ENCODE data around the gene GSTM4. TPM values are rescaled to one million over a fixed set of nuclear protein-coding genes. Genes with fewer than 3 reads are reported as not detected.

Gene GSTM4
- total RNA-seq, 2 donors from 2014 or later, result 24.1 to 37.2 TPM

DNA sequence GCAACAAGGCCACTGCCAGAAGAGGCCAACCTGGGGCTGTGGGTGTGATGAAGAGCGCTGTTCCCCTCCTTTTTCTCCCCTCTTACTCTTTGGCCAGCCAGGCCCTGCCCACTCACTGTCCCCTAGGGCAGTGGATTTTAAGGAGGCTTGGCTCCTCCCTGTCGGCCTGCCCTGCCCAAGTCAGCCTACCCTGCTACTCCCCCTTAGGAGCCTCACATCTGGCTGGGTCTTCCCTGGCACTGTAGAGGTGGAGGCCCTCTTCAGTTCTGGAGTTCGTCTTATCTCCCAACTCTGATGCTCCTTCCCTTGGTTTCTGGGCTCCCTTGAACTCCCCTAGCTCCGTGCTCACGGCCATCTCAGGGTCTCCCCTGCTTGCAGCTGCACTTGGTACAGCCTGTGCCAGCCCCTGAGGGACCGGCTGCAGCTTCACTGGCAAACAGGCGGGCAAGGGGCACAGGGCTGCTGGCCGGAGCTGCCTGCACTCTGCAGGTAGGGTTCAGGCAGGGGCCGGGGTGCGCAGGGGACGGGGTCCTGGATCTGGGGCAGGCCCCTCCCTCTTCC is 32.2 kb upstream of the GSTM4 start:
- ATAC-seq (no peak), DNase-seq (no peak)
- H3K4me3 ChIP-seq, result no peak overlapping the region
- TF ChIP-seq POLR2A (IDR thresholded peaks at IDR 0.05) (no peak), CTCF (IDR thresholded peaks at IDR 0.05) (no peak)
- 73 to 76% methylated on average over 6 to 11 of the region's 11 CpGs for WGBS, 2 donors
- H3K9me3 ChIP-seq, result no peaks in the 10 kb centered on the region
- peaks cover 40% of the 10 kb centered on the region for H3K4me1 ChIP-seq
- H3K27ac ChIP-seq, result no peak overlapping the region
- no peaks in the 10 kb centered on the region for H3K27me3 ChIP-seq
- H3K36me3 ChIP-seq (replicated peaks in 1 of 2; ENCODE audit: insufficient read depth in 1 of 2, low read depth in 2 of 2), result peaks cover 4 to 14% of the 10 kb centered on the region in 2 donors
- intact Hi-C loops (cut with DNase I), result no loop called here

- H3K4me1 ChIP-seq, result peaks cover 33% of the 10 kb centered on the region
- no peaks in the 10 kb centered on the region for H3K27me3 ChIP-seq
- TF ChIP-seq POLR2A (IDR thresholded peaks at IDR 0.05) (no peak), CTCF (IDR thresholded peaks at IDR 0.05) (no peak)
- H3K27ac ChIP-seq, result no peak overlapping the region
- H3K36me3 ChIP-seq (replicated peaks in 1 of 2; ENCODE audit: insufficient read depth in 1 of 2, low read depth in 2 of 2), result peaks cover 10 to 18% of the 10 kb centered on the region in 2 donors
- H3K9me3 ChIP-seq, result no peaks in the 10 kb centered on the region
- no peak overlapping the region for H3K4me3 ChIP-seq
- DNase-seq (no peak), ATAC-seq (no peak)
- 83 to 100% methylated on average over 4 to 17 of the region's 17 CpGs for WGBS, 2 donors
- intact Hi-C loops (cut with DNase I), result loop anchor here (5.0 kb wide), 1 partner anchor 82 kb away; no protein-coding TSS in a partner anchor
These were observed 31.5 kb upstream of the GSTM4 start for GRCh38 chr1:109624201-109625010.

DNA sequence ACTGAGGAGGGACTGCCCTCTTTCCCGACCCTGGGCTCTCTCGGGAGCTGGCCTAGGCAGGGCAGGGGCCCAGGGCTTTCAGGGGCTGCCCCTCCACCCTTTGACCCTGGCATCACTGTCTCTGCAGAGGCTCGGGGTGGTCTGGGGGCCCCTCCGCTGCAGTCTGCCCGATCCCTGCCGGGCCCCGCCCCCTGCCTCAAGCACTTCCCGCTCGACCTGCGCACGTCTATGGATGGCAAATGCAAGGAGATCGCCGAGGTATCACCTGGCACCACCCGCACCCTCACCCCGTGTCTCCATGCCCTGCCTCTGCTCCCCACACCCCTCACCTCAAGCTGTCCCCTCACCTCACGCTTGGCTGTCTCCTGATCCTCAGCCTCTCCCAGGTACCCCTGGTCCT is 30.7 kb upstream of the GSTM4 start:
- no peak for ATAC-seq
- H3K27me3 ChIP-seq, result no peaks in the 10 kb centered on the region
- DNase-seq, result no peak
- H3K27ac ChIP-seq, result no peak overlapping the region
- peaks cover 30% of the 10 kb centered on the region for H3K4me1 ChIP-seq
- no peak overlapping the region for H3K4me3 ChIP-seq
- no peaks in the 10 kb centered on the region for H3K9me3 ChIP-seq
- intact Hi-C loops (cut with DNase I), result loop anchor here (5.0 kb wide), 1 partner anchor 83 kb away; no protein-coding TSS in a partner anchor
- H3K36me3 ChIP-seq (replicated peaks in 1 of 2; ENCODE audit: insufficient read depth in 1 of 2, low read depth in 2 of 2), result peaks cover 11 to 18% of the 10 kb centered on the region in 2 donors
- 84 to 88% methylated on average over 16 of the region's 16 CpGs for WGBS, 2 donors
- no peak for TF ChIP-seq CTCF (IDR thresholded peaks at IDR 0.05)
- TF ChIP-seq POLR2A (IDR thresholded peaks at IDR 0.05), result no peak

DNA sequence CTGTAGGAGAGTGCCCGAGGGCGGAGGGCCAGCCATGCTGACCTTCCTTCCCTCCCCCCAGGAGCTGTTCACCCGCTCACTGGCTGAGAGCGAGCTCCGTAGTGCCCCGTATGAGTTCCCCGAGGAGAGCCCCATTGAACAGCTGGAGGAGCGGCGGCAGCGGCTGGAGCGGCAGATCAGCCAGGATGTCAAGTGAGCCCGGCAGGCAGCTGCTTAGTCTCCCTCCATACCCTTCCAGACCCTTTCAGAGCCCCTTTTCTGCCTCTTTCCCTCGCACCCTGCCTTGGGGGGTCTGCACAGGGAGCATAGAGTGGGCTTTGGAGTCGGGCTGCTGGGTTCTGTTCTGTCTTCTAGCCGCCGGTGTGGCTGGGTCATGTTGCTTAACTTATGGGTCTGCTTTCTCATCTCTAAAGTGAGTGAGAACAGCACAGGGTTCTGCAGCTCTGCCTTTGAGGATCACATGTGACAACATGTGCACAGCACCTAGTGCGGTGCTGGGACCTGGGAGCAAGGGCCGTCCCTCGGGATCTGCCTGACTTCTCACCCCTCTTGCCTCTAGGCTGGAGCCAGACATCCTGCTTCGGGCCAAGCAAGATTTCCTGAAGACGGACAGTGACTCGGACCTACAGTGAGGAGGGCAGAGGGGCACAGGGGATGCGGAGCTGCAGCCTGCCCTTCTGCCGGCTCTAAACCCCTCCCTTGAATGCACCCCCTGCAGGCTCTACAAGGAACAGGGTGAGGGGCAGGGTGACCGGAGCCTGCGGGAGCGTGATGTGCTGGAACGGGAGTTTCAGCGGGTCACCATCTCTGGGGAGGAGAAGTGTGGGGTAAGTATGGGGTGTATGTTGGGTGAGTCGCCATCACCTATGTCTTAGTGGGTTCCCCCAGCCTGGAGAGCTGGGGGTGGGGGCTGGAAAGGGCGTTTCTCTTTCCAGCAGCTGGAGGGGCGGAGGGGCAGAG is 30.0 kb upstream of the GSTM4 start:
- intact Hi-C loops (cut with DNase I), result loop anchor here (5.0 kb wide), 1 partner anchor 84 kb away; no protein-coding TSS in a partner anchor
- no peak for DNase-seq

More for the DNA sequence above, 30.0 kb upstream of the GSTM4 start:
- Histone ChIP-seq H3K9me3 (no peaks in the 10 kb centered on the region), H3K4me3 (no peak overlapping the region), H3K27ac (no peak overlapping the region), H3K27me3 (no peaks in the 10 kb centered on the region), H3K36me3 (replicated peaks in 1 of 2; ENCODE audit: insufficient read depth in 1 of 2, low read depth in 2 of 2) (peaks cover 11 to 20% of the 10 kb centered on the region in 2 donors), H3K4me1 (peaks cover 30% of the 10 kb centered on the region)
- TF ChIP-seq CTCF (IDR thresholded peaks at IDR 0.05) (no peak), POLR2A (IDR thresholded peaks at IDR 0.05) (no peak)
- ATAC-seq, result no peak
- 82 to 83% methylated on average over 31 to 32 of the region's 32 CpGs for WGBS, 2 donors

Measured in body of pancreas (tissue), 4 donors.